Trophoblast cell (in vitro differentiated cells and primary cell): Measurements from ENCODE around the gene EML2.

Source experiments
- DNase-seq, 2 donors: peaks; one replicate each; pipeline ENCODE4 v3.0.0-alpha.2; 2016
- H2AFZ ChIP-seq: 2 replicates; pipeline ENCODE4 v1.6.1; 2013; ENCODE audit warnings: low read length, moderate library complexity, mild to moderate bottlenecking; ENCODE audit not compliant: insufficient read depth, poor library complexity
- H2AK5ac ChIP-seq: 2 replicates; pipeline ENCODE4 v1.6.1; 2013; ENCODE audit warnings: mild to moderate bottlenecking, low read length
- H2BK120ac ChIP-seq: 2 replicates; pipeline ENCODE4 v1.6.1; 2013; ENCODE audit warnings: low read length, mild to moderate bottlenecking, moderate library complexity; ENCODE audit not compliant: insufficient read depth, poor library complexity
- H2BK12ac ChIP-seq: 2 replicates; pipeline ENCODE4 v1.6.1; 2013; ENCODE audit warnings: mild to moderate bottlenecking, low read length, moderate library complexity
- H2BK5ac ChIP-seq: 2 replicates; pipeline ENCODE4 v1.6.1; 2013; ENCODE audit warnings: low read length, low read depth, moderate library complexity, mild to moderate bottlenecking; ENCODE audit not compliant: poor library complexity
- H3K14ac ChIP-seq: 2 replicates; pipeline ENCODE4 v1.6.1; 2013; ENCODE audit warnings: mild to moderate bottlenecking, low read length
- H3K18ac ChIP-seq: 2 replicates; pipeline ENCODE4 v1.6.1; 2013; ENCODE audit warnings: mild to moderate bottlenecking, low read length
- H3K23ac ChIP-seq: 2 replicates; pipeline ENCODE4 v1.6.1; 2013; ENCODE audit warnings: low read length
- H3K27ac ChIP-seq: 2 replicates; pipeline ENCODE4 v1.5.1; 2013; ENCODE audit warnings: low read depth, mild to moderate bottlenecking, inconsistent platforms, low read length, moderate library complexity
- H3K27me3 ChIP-seq: 2 replicates; pipeline ENCODE4 v1.6.1; 2013; ENCODE audit warnings: inconsistent platforms, mild to moderate bottlenecking, low read length, moderate library complexity; ENCODE audit not compliant: insufficient read depth
- H3K36me3 ChIP-seq, 2 experiments: 1 replicate in 1 of 2; 2 replicates in 1 of 2; pipeline ENCODE4 v1.6.1; 2013; ENCODE audit warnings: low read length in 2 of 2, mild to moderate bottlenecking in 2 of 2, moderate library complexity in 1 of 2; ENCODE audit not compliant: insufficient read depth in 2 of 2, control insufficient read depth in 1 of 2
- H3K4ac ChIP-seq: 2 replicates; pipeline ENCODE4 v1.6.1; 2013; ENCODE audit warnings: low read depth, mild to moderate bottlenecking, low read length, moderate library complexity
- H3K4me1 ChIP-seq, 2 experiments: 1 replicate in 1 of 2; 2 replicates in 1 of 2; pipeline ENCODE4 v1.6.1; 2013; ENCODE audit warnings: low read length in 2 of 2, mild to moderate bottlenecking in 2 of 2, moderate library complexity in 1 of 2; ENCODE audit not compliant: insufficient read depth in 2 of 2, control insufficient read depth in 1 of 2
- H3K4me2 ChIP-seq: 2 replicates; pipeline ENCODE4 v1.6.1; 2013; ENCODE audit warnings: inconsistent platforms, mild to moderate bottlenecking, low read length, moderate library complexity
- H3K4me3 ChIP-seq: 2 replicates; pipeline ENCODE4 v1.5.1; 2013; ENCODE audit warnings: mild to moderate bottlenecking, low read depth, low read length, inconsistent platforms
- H3K79me1 ChIP-seq: one replicate; pipeline ENCODE4 v1.6.1; 2013; ENCODE audit warnings: low read length
- H3K79me2 ChIP-seq: 2 replicates; pipeline ENCODE4 v1.6.1; 2013; ENCODE audit warnings: low read length, mild to moderate bottlenecking; ENCODE audit not compliant: control insufficient read depth, insufficient read depth, poor library complexity
- H3K9ac ChIP-seq: 2 replicates; pipeline ENCODE4 v1.6.1; 2013; ENCODE audit warnings: mild to moderate bottlenecking, low read length
- H3K9me3 ChIP-seq: 2 replicates; pipeline ENCODE4 v1.6.1; 2013; ENCODE audit warnings: low read depth, mild to moderate bottlenecking, control low read depth, inconsistent platforms, low read length; ENCODE audit not compliant: insufficient read depth
- H4K12ac ChIP-seq: 2 replicates; pipeline ENCODE4 v1.6.1; 2013; ENCODE audit warnings: low read depth, mild to moderate bottlenecking, low read length, moderate library complexity
- H4K8ac ChIP-seq: 2 replicates; pipeline ENCODE4 v1.6.1; 2013; ENCODE audit warnings: low read depth, mild to moderate bottlenecking, low read length, moderate library complexity
- H4K91ac ChIP-seq: one replicate; pipeline ENCODE4 v1.6.1; 2013; ENCODE audit warnings: low read depth, mild to moderate bottlenecking, low read length, moderate library complexity
- WGBS: extraction: QIAGEN DNeasy Blood & Tissue Kit; methylation state at CpG from one replicate; pipeline ENCODE4 v1.1.7; 2013; ENCODE audit warnings: missing lambda C conversion rate; ENCODE audit not compliant: insufficient read length, insufficient coverage; ENCODE audit errors: extremely low coverage; 5-methylcytosine and 5-hydroxymethylcytosine counted together

The EML2 gene

GRCh38 chr19:45646345-45646698, 7.1 kb upstream of the EML2 start:
- peaks cover 14 to 20% of the 10 kb centered on the region in 2 experiments for H3K4me1 ChIP-seq
- no peak overlapping the region for H3K23ac ChIP-seq
- peaks cover 2% of the 10 kb centered on the region for H3K9me3 ChIP-seq
- no peak overlapping the region for H4K8ac ChIP-seq
- no peak overlapping the region for H3K4me2 ChIP-seq
- no peak overlapping the region for H2BK120ac ChIP-seq
- no peaks in the 10 kb centered on the region for H3K36me3 ChIP-seq
- H3K9ac ChIP-seq, result no peak overlapping the region
- H3K18ac ChIP-seq, result no peak overlapping the region
- H3K79me1 ChIP-seq, result peaks cover 5% of the 10 kb centered on the region
- no peak overlapping the region for H2BK5ac ChIP-seq
- peak overlapping the region; percentile 11 for H2AFZ ChIP-seq
- H2BK12ac ChIP-seq, result no peak overlapping the region
- WGBS, result no CpG with 5 or more reads among the region's 9 CpGs
- H3K27me3 ChIP-seq, result peaks cover 9% of the 10 kb centered on the region
- no peak for DNase-seq
- no peak overlapping the region for H4K12ac ChIP-seq
- no peak overlapping the region for H3K14ac ChIP-seq
- H4K91ac ChIP-seq, result no peak overlapping the region
- H3K4me3 ChIP-seq, result no peak overlapping the region
- no peaks in the 10 kb centered on the region for H3K79me2 ChIP-seq
- no peak overlapping the region for H2AK5ac ChIP-seq
- H3K27ac ChIP-seq, result no peak overlapping the region
- H3K4ac ChIP-seq, result no peak overlapping the region

GRCh38 chr19:45645631-45646344, 6.6 kb upstream of the EML2 start:
- Histone ChIP-seq H4K12ac (no peak overlapping the region), H3K9me3 (peaks cover 2% of the 10 kb centered on the region), H3K27ac (no peak overlapping the region), H3K79me2 (no peaks in the 10 kb centered on the region), H2BK120ac (no peak overlapping the region), H3K23ac (no peak overlapping the region), H3K36me3 (no peaks in the 10 kb centered on the region), H3K14ac (no peak overlapping the region), H3K4me3 (no peak overlapping the region), H3K4me2 (peak overlapping the region; percentile 48), H3K9ac (no peak overlapping the region), H3K79me1 (peaks cover 6% of the 10 kb centered on the region), H2BK5ac (no peak overlapping the region), H4K91ac (no peak overlapping the region), H2AK5ac (no peak overlapping the region), H2BK12ac (no peak overlapping the region), H3K27me3 (peaks cover 9% of the 10 kb centered on the region), H2AFZ (peak overlapping the region; percentile 11), H3K18ac (no peak overlapping the region), H3K4me1 (peaks cover 16 to 24% of the 10 kb centered on the region in 2 experiments), H4K8ac (no peak overlapping the region), H3K4ac (no peak overlapping the region)
- peak; percentile 84 to 92 for DNase-seq
- WGBS, result no CpG with 5 or more reads among the region's 27 CpGs

- Histone ChIP-seq H3K79me2 (no peaks in the 10 kb centered on the region), H2BK12ac (no peak overlapping the region), H2BK120ac (no peak overlapping the region), H2AFZ (no peak overlapping the region), H3K9ac (no peak overlapping the region), H3K27ac (no peak overlapping the region), H3K9me3 (peaks cover 2% of the 10 kb centered on the region), H3K36me3 (no peaks in the 10 kb centered on the region), H4K91ac (no peak overlapping the region), H3K4me1 (peaks cover 17 to 25% of the 10 kb centered on the region in 2 experiments), H2BK5ac (no peak overlapping the region), H3K23ac (no peak overlapping the region), H4K12ac (no peak overlapping the region), H3K14ac (no peak overlapping the region), H3K79me1 (peaks cover 6% of the 10 kb centered on the region), H3K4me3 (no peak overlapping the region), H2AK5ac (no peak overlapping the region), H3K4me2 (peak overlapping the region; percentile 48), H3K27me3 (peaks cover 9% of the 10 kb centered on the region), H4K8ac (no peak overlapping the region), H3K4ac (no peak overlapping the region), H3K18ac (no peak overlapping the region)
- no peak for DNase-seq
- WGBS, result no CpG with 5 or more reads among the region's 35 CpGs
These were observed 6.0 kb upstream of the EML2 start for GRCh38 chr19:45645068-45645630.

- no peak overlapping the region for H3K4me3 ChIP-seq
- no peak overlapping the region for H4K12ac ChIP-seq
- H3K18ac ChIP-seq, result no peak overlapping the region
- no peak overlapping the region for H2BK12ac ChIP-seq
- H3K14ac ChIP-seq, result no peak overlapping the region
- H2BK5ac ChIP-seq, result no peak overlapping the region
- H3K9me3 ChIP-seq, result peaks cover 2% of the 10 kb centered on the region
- H3K4ac ChIP-seq, result no peak overlapping the region
- no peak overlapping the region for H3K9ac ChIP-seq
- no peak overlapping the region for H3K27ac ChIP-seq
- H3K4me1 ChIP-seq, result peaks cover 17 to 25% of the 10 kb centered on the region in 2 experiments
- H3K23ac ChIP-seq, result no peak overlapping the region
- DNase-seq, result no peak
- H3K4me2 ChIP-seq, result peak overlapping the region; percentile 66
- no peaks in the 10 kb centered on the region for H3K79me2 ChIP-seq
- H4K91ac ChIP-seq, result no peak overlapping the region
- H3K79me1 ChIP-seq, result peaks cover 6% of the 10 kb centered on the region
- H3K27me3 ChIP-seq, result peaks cover 9% of the 10 kb centered on the region
- no peak overlapping the region for H2AK5ac ChIP-seq
- no CpG with 5 or more reads among the region's 14 CpGs for WGBS
- no peak overlapping the region for H2AFZ ChIP-seq
- H3K36me3 ChIP-seq, result no peaks in the 10 kb centered on the region
- H4K8ac ChIP-seq, result no peak overlapping the region
- no peak overlapping the region for H2BK120ac ChIP-seq
These were observed 5.0 kb upstream of the EML2 start for GRCh38 chr19:45643927-45644771.
